Activated CD8-positive, alpha-beta T cell treated with anti-CD3 and anti-CD28 coated beads for 36 hours (primary cell): ENCODE measurements around the gene ZNF366. TPM values are rescaled to one million over a fixed set of nuclear protein-coding genes. Genes with fewer than 3 reads are reported as not detected.

Source experiments
- ATAC-seq: fragments of 200-7000 bp; cut with Tn5 transposase; one replicate; pipeline ENCODE4 v1.10.0; 2021; ENCODE audit warnings: mild to moderate bottlenecking, moderate library complexity
- CTCF ChIA-PET: fragments of 350-600 bp; sonication (Branson Sonifier 250); formaldehyde crosslinking; loops from one replicate; lab custom pipeline; 2021; ENCODE audit warnings: antibody characterized with exemption; lab: Charles Lee
- POLR2A ChIA-PET: fragments of 350-600 bp; sonication (Branson Sonifier 250); formaldehyde crosslinking; loops from one replicate; lab custom pipeline; 2021; ENCODE audit warnings: antibody characterized with exemption; lab: Charles Lee
- DNase-seq: peaks from one replicate; pipeline ENCODE4 v3.0.0-alpha.2; 2020
- H3K27ac Mint-ChIP-seq: one replicate; pipeline ENCODE4 v1.8.0; 2021; ENCODE audit warnings: mild to moderate bottlenecking, mixed read lengths
- H3K27me3 Mint-ChIP-seq: one replicate; pipeline ENCODE4 v1.8.0; 2021; ENCODE audit warnings: mixed read lengths
- H3K36me3 Mint-ChIP-seq: one replicate; pipeline ENCODE4 v1.8.0; 2021; ENCODE audit warnings: low read depth, mixed read lengths
- H3K4me1 Mint-ChIP-seq: one replicate; pipeline ENCODE4 v1.8.0; 2021; ENCODE audit warnings: low read depth, mixed read lengths
- H3K4me3 Mint-ChIP-seq: one replicate; pipeline ENCODE4 v1.8.0; 2021; ENCODE audit warnings: mild to moderate bottlenecking, moderate library complexity, mixed read lengths
- H3K9me3 Mint-ChIP-seq: one replicate; pipeline ENCODE4 v1.8.0; 2021; ENCODE audit warnings: mixed read lengths
- intact Hi-C: fragments of 100-400 bp; cut with micrococcal nuclease; formaldehyde crosslinking; loops from one replicate; pipeline ENCODE4 v1.10.0; 2022
- total RNA-seq, 2 experiments: library from RNA; stranded (reverse); gene quantifications; one replicate each; pipeline ENCODE4 v1.2.3, GENCODE V29; 2021
- TF ChIP-seq, protein P1 (sequence below): fragments of 200-600 bp; IDR thresholded peaks from one replicate; pipeline ENCODE4 v1.8.0; 2022; ENCODE audit warnings: antibody characterized with exemption, mild to moderate bottlenecking

Gene ZNF366
- total RNA-seq, 2 experiments from 2014 or later = not detected

DNA sequence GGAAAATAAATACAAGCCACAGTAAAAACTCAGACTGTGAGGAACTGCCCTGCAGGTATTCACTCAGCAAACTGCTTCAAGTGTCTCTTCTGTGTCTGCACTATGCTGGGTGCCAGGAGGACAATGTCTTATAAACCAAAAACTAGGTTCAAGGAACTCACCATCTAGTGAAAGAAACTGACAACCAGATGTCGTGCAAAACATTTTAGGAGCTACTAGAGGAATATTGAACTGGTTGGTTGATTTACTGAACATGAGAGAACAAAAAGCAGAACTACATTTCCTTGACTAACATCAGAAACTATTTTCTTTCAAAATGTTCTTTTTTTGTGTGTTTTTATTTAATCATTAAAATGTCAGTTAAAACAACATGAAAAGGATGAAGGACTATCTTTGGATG, 35.2 kb downstream of the ZNF366 start:
- no peak for ATAC-seq
- DNase-seq = no peak
- TF ChIP-seq, protein P1, sequence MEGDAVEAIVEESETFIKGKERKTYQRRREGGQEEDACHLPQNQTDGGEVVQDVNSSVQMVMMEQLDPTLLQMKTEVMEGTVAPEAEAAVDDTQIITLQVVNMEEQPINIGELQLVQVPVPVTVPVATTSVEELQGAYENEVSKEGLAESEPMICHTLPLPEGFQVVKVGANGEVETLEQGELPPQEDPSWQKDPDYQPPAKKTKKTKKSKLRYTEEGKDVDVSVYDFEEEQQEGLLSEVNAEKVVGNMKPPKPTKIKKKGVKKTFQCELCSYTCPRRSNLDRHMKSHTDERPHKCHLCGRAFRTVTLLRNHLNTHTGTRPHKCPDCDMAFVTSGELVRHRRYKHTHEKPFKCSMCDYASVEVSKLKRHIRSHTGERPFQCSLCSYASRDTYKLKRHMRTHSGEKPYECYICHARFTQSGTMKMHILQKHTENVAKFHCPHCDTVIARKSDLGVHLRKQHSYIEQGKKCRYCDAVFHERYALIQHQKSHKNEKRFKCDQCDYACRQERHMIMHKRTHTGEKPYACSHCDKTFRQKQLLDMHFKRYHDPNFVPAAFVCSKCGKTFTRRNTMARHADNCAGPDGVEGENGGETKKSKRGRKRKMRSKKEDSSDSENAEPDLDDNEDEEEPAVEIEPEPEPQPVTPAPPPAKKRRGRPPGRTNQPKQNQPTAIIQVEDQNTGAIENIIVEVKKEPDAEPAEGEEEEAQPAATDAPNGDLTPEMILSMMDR = no peak

DNA sequence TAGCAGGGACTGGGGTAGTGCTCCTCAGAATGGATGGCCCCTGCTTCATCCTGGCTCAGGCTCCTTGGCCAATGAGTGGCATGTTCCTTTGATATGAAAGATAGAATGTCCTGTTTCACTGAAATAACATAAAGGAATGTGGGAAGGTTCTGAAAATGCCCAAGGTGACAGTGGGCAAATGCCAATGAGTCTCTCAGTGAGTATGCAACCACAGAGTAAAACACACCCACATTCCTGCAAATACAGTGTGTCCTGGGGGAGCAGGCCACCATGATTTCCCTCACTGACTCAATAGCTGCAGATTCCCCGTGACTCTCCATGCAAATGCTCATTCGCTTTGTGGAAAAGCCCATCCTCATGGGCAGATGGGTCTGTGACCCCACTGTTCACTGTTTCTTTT, 36.4 kb downstream of the ZNF366 start:
- intact Hi-C loops = no loop called here
- Mint-ChIP-seq H3K27me3 (peaks cover 18% of the 10 kb centered on the region), H3K27ac (no peak overlapping the region), H3K36me3 (no peaks in the 10 kb centered on the region), H3K9me3 (no peaks in the 10 kb centered on the region), H3K4me1 (no peaks in the 10 kb centered on the region), H3K4me3 (no peak overlapping the region)
- TF ChIP-seq, protein P1 = no peak
- DNase-seq = no peak
- ChIA-PET POLR2A (no interaction called here), CTCF (no interaction called here)
- no peak for ATAC-seq

More for the DNA sequence above, 35.2 kb downstream of the ZNF366 start:
- Mint-ChIP-seq H3K4me1 (no peaks in the 10 kb centered on the region), H3K27ac (no peak overlapping the region), H3K4me3 (no peak overlapping the region), H3K9me3 (no peaks in the 10 kb centered on the region), H3K27me3 (peaks cover 19% of the 10 kb centered on the region), H3K36me3 (no peaks in the 10 kb centered on the region)
- ChIA-PET CTCF (no interaction called here), POLR2A (no interaction called here)
- intact Hi-C loops = no loop called here

DNA sequence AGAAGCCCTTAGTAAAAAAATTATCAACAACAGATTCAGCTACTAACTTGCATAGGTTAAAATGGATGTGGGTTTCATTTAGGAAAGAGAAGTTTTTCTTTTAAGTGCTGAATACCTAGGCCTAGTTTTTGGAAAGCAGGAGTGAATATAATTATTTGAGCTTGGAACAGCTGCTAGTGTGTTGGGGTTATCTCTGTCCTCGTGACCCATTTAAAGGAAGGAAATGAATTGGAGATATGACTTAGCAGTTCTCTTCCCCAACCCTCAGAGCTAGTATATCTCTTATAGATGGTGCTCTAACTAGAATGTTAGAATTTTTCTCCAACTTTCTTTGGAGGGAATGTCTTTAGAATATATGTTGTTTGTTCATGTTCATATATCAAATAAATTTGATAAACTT, 38.6 kb downstream of the ZNF366 start:
- Mint-ChIP-seq H3K36me3 (no peaks in the 10 kb centered on the region), H3K4me3 (no peak overlapping the region), H3K27me3 (peaks cover 14% of the 10 kb centered on the region), H3K9me3 (no peaks in the 10 kb centered on the region), H3K4me1 (peaks cover 2% of the 10 kb centered on the region), H3K27ac (no peak overlapping the region)
- DNase-seq = no peak
- no peak for ATAC-seq
- intact Hi-C loops = no loop called here
- CTCF ChIA-PET = no interaction called here
- TF ChIP-seq, protein P1 = no peak
- POLR2A ChIA-PET = no interaction called here

DNA sequence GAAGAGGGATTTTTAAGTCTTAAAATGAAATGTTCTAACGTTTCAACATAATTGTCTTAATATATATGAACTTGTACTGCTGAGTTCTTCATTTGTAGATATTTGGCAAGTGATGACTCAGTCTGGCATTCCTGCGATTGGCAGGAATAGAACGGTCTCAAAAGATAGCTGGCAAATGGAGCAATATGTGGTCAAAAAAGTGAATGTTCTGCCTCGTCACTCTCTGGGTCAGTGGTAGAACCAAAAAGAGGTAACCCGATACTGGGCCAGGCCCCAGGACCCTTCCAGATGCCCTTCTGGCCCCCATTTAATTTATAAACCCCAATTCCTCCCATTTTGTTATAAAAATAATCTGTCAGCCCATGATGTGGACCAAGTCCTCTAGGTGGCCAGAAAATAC, 39.2 kb downstream of the ZNF366 start:
- Mint-ChIP-seq H3K4me3 (no peak overlapping the region), H3K4me1 (peaks cover 2% of the 10 kb centered on the region), H3K9me3 (no peaks in the 10 kb centered on the region), H3K36me3 (no peaks in the 10 kb centered on the region), H3K27ac (no peak overlapping the region), H3K27me3 (peaks cover 13% of the 10 kb centered on the region)
- DNase-seq (no peak), ATAC-seq (no peak)
- TF ChIP-seq, protein P1 = no peak
- intact Hi-C loops = no loop called here
- ChIA-PET POLR2A (no interaction called here), CTCF (no interaction called here)

DNA sequence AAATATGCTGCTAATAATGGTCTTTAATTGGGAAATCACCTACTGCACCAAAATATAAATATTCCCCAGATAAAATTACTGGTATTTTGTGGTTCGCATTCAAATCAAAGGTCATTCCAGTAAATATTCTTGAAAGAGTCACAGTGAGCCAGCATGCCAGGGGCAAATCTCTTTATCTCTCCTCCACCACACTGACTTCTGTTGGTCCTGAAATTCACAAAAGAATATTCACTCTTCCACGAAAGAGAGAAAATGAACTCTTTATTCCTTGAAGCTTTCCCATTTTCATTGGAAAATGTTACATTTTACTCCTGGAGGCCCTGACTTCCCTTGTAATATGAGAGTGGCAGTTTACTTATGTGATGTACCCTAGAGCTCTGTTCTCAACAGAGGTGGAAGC, 39.7 kb downstream of the ZNF366 start:
- Mint-ChIP-seq H3K4me1 (peaks cover 2% of the 10 kb centered on the region), H3K4me3 (no peak overlapping the region), H3K36me3 (no peaks in the 10 kb centered on the region), H3K9me3 (no peaks in the 10 kb centered on the region), H3K27me3 (peaks cover 8% of the 10 kb centered on the region), H3K27ac (no peak overlapping the region)
- intact Hi-C loops = no loop called here
- DNase-seq = no peak
- ChIA-PET POLR2A (no interaction called here), CTCF (no interaction called here)
- no peak for ATAC-seq
- TF ChIP-seq, protein P1 = no peak
